OCI-LY3 (cell line): ENCODE results near the gene SLMAP.

ENCODE experiments used
- EZH2phosphoT487 ChIP-seq: fragments of 200-600 bp; shearing (Covaris generic); IDR thresholded peaks from 2 replicates; pipeline ENCODE4 v1.6.1; 2018; ENCODE audit warnings: antibody characterized with exemption, mixed run types, low read depth
- TF ChIP-seq, protein P1 (sequence below): fragments of 200-600, 300-600 bp; sonication (generic); IDR thresholded peaks from 2 replicates; pipeline ENCODE4 v1.5.1; 2014; ENCODE audit warnings: antibody characterized with exemption, low read length, low read depth

DNA sequence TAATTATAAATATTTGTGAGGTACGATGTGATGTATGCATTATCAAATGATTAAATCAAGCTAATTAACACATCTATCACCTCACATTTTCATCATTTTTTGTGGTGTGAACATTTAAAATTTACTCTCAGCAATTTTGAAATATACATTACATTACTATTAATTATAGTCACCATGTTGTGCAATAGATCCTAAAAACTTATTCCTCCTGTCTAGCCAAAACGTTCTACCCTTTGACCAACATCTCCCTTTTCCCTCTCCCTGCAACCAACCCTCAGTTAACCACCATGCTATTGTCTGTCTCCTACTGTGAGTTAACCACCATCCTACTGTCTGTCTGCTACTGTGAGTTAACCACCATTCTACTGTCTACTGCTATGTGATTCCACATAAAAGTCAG, 20.7 kb upstream of the SLMAP start:
- TF ChIP-seq, protein P1, sequence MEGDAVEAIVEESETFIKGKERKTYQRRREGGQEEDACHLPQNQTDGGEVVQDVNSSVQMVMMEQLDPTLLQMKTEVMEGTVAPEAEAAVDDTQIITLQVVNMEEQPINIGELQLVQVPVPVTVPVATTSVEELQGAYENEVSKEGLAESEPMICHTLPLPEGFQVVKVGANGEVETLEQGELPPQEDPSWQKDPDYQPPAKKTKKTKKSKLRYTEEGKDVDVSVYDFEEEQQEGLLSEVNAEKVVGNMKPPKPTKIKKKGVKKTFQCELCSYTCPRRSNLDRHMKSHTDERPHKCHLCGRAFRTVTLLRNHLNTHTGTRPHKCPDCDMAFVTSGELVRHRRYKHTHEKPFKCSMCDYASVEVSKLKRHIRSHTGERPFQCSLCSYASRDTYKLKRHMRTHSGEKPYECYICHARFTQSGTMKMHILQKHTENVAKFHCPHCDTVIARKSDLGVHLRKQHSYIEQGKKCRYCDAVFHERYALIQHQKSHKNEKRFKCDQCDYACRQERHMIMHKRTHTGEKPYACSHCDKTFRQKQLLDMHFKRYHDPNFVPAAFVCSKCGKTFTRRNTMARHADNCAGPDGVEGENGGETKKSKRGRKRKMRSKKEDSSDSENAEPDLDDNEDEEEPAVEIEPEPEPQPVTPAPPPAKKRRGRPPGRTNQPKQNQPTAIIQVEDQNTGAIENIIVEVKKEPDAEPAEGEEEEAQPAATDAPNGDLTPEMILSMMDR, result no peak
- TF ChIP-seq EZH2phosphoT487, result no peak
